ENCODE data around the gene NRF1.
"Not testable (repeated sequence)": the region's sequence is repeated elsewhere in the genome, so short reads cannot be mapped to it uniquely, and the experiment has no call there.

NRF1 gene

GRCh38 chr7:129588268-129588667, 23.3 kb upstream of the NRF1 start:
- no peak overlapping the region for H3K4me3 ChIP-seq (replicated peaks in 1 of 2; ENCODE audit: low read depth in 2 of 2, low read length in 2 of 2)
- no peak for TF ChIP-seq CTCF (IDR thresholded peaks at IDR 0.05; ENCODE audit: low read depth, low read length)
- DNase-seq (ENCODE audit: low read depth in 2 of 2): no peak

GRCh38 chr7:129591868-129592267, 19.7 kb upstream of the NRF1 start:
- TF ChIP-seq CTCF (IDR thresholded peaks at IDR 0.05; ENCODE audit: low read depth, low read length): no peak
- no peak overlapping the region for H3K4me3 ChIP-seq (replicated peaks in 1 of 2; ENCODE audit: low read depth in 2 of 2, low read length in 2 of 2)
- no peak for DNase-seq (ENCODE audit: low read depth in 2 of 2)

- H3K4me3 ChIP-seq (replicated peaks in 1 of 2; ENCODE audit: low read depth in 2 of 2, low read length in 2 of 2); DNase-seq (ENCODE audit: low read depth in 2 of 2): not testable (repeated sequence)
Measured at GRCh38 chr7:129596386-129596785, 15.1 kb upstream of the NRF1 start.

- DNase-seq (ENCODE audit: low read depth in 2 of 2): no peak
- H3K4me3 ChIP-seq (replicated peaks in 1 of 2; ENCODE audit: low read depth in 2 of 2, low read length in 2 of 2): no peak overlapping the region
- no peak for TF ChIP-seq CTCF (IDR thresholded peaks at IDR 0.05; ENCODE audit: low read depth, low read length)
Measured at GRCh38 chr7:129597672-129598071, 13.8 kb upstream of the NRF1 start.

- DNase-seq (ENCODE audit: low read depth in 2 of 2): no peak
- TF ChIP-seq CTCF (IDR thresholded peaks at IDR 0.05; ENCODE audit: low read depth, low read length): no peak
- H3K4me3 ChIP-seq (replicated peaks in 1 of 2; ENCODE audit: low read depth in 2 of 2, low read length in 2 of 2): no peak overlapping the region
Measured at GRCh38 chr7:129599174-129599573, 12.3 kb upstream of the NRF1 start.

- not testable (repeated sequence) for H3K4me3 ChIP-seq (replicated peaks in 1 of 2; ENCODE audit: low read depth in 2 of 2, low read length in 2 of 2); DNase-seq (ENCODE audit: low read depth in 2 of 2)
Measured at GRCh38 chr7:129603594-129603993, 7.9 kb upstream of the NRF1 start.

GRCh38 chr7:129604021-129604420, 7.5 kb upstream of the NRF1 start:
- not testable (repeated sequence) for DNase-seq (ENCODE audit: low read depth in 2 of 2); H3K4me3 ChIP-seq (replicated peaks in 1 of 2; ENCODE audit: low read depth in 2 of 2, low read length in 2 of 2)

GRCh38 chr7:129604713-129605437, 6.6 kb upstream of the NRF1 start:
- H3K4me3 ChIP-seq (replicated peaks in 1 of 2; ENCODE audit: low read depth in 2 of 2, low read length in 2 of 2): no peak overlapping the region
- TF ChIP-seq CTCF (IDR thresholded peaks at IDR 0.05; ENCODE audit: low read depth, low read length): no peak
- DNase-seq (ENCODE audit: low read depth in 2 of 2): no peak
